AG09319 (cell line): ENCODE results near the gene DNAJC1.

Source experiments
- DNase-seq: peaks from one replicate; pipeline ENCODE4 v3.0.0-alpha.2; 2010; ENCODE audit warnings: low read depth; ENCODE audit errors: extremely low read depth
- TF ChIP-seq, protein P1 (sequence below): IDR thresholded peaks from 2 replicates; pipeline ENCODE4 v1.5.1; 2011; ENCODE audit warnings: low read depth, mild to moderate bottlenecking, inconsistent platforms, low read length, moderate library complexity

Gene DNAJC1

DNA sequence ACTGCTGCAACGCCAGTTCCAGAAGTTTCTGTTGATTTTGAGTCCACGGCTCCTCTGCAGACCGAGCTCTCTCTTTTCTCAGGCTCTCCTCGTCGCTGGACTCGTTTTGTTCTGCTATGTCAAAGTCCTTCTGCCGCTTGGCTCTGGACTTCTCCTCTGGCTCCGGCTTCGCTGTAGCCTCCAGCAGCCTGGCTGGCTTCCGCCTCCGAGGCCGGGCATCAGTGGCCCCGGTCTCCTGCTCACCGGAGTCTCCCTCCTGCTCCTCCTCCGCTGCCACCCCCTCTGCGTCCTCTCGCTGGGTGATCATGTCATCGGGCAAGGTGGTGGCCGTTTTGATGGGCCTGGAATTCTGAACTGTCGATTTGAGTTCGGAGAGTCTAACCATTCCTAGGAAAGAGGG is 244.3 kb downstream of the DNAJC1 start:
- DNase-seq, result no peak
- TF ChIP-seq, protein P1, sequence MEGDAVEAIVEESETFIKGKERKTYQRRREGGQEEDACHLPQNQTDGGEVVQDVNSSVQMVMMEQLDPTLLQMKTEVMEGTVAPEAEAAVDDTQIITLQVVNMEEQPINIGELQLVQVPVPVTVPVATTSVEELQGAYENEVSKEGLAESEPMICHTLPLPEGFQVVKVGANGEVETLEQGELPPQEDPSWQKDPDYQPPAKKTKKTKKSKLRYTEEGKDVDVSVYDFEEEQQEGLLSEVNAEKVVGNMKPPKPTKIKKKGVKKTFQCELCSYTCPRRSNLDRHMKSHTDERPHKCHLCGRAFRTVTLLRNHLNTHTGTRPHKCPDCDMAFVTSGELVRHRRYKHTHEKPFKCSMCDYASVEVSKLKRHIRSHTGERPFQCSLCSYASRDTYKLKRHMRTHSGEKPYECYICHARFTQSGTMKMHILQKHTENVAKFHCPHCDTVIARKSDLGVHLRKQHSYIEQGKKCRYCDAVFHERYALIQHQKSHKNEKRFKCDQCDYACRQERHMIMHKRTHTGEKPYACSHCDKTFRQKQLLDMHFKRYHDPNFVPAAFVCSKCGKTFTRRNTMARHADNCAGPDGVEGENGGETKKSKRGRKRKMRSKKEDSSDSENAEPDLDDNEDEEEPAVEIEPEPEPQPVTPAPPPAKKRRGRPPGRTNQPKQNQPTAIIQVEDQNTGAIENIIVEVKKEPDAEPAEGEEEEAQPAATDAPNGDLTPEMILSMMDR, result no peak

DNA sequence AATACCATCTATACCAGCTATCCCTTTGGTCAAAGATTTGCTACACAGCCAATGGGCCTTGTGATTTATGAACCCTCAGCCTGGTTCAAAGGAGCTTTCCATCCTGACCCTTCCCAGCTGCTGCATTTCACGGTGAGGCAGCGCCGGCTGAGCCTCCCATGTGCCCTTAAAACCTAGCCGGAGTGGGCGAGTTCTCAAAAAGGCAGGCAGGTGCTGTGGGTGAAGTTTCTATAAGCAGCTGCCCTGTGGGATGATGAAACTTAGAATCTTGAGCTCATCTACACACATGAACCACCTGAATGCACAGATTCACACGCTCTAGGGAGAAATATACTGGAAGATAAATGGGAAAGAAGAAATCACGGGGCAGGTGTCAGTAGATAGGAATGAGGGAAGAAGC is 244.8 kb downstream of the DNAJC1 start:
- TF ChIP-seq, protein P1, result no peak

DNA sequence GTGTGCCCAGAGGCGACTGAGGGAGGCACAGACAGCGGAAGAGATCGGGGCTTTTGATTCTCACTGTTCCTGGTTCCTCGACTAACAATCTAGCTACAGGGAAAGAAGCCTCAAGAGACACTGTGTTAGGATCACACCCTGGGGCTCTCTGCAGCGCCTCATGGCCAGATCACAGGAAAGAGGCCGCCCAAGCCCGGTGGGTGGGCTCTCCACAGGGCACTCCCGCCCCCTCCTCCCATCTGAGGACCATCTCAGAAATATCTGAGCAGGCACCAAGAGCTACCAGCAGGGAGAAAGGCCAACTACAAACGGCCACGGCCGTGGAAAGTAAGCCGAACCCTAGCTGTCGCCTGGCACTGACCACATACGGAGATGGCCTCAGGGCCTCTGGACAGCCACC is 245.3 kb downstream of the DNAJC1 start:
- no peak for DNase-seq
- TF ChIP-seq, protein P1, result no peak

More for the DNA sequence above, 244.8 kb downstream of the DNAJC1 start:
- no peak for DNase-seq

DNA sequence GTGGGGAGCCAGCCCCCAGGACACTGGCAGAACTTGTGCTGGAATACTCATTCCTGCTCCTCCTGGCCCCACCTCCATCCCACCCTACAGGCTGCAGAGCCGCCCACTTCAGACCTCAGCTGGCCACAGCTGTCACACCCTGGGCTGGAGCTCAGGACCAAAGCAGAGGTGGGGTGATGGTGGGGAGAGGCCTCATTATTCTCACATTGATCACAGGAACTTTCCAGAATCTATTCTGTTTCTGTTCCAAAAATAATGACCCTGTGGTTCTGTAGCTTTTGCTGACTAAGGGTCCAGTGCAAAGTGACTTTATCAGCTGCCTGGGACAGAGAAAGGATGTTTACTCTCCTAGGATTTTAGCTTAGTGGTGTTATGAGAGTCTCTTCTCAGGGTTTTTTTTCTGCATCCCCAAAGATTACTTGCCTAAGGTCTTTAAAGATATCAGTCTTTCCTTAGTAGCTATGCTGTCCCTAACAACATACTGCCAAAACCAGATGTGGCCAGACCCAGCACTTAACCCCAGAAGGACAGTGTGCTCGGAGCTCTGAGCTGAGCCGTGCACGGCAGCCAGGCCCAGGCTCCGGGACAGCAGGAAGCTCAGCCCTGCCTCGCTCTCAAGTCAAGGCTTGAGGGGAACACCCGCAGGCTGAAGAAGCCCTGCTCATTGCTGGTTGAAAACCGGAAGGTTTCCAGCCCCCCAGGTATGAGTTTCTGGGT is 246.2 kb downstream of the DNAJC1 start:
- TF ChIP-seq, protein P1, result no peak
- no peak for DNase-seq

DNA sequence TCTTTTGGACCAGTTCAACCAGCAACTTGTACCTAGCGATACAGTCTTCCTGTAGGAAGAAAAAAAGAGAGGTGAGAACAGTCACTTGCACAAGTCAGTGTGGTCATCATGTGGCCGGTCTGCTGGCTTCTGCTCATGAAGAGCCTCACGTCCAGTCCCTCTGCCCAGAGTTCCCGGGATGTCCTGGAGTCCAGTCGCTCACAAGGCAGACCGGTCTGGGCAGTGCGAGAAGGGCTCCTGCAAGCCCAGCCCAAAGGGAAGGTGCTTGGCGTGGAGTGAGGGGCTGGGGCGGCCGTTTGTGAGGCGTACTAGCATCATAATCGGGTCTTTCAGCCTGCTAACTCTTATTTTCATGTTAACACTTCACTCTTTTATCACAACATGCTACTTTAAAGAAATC is 246.8 kb downstream of the DNAJC1 start:
- no peak for DNase-seq

DNA sequence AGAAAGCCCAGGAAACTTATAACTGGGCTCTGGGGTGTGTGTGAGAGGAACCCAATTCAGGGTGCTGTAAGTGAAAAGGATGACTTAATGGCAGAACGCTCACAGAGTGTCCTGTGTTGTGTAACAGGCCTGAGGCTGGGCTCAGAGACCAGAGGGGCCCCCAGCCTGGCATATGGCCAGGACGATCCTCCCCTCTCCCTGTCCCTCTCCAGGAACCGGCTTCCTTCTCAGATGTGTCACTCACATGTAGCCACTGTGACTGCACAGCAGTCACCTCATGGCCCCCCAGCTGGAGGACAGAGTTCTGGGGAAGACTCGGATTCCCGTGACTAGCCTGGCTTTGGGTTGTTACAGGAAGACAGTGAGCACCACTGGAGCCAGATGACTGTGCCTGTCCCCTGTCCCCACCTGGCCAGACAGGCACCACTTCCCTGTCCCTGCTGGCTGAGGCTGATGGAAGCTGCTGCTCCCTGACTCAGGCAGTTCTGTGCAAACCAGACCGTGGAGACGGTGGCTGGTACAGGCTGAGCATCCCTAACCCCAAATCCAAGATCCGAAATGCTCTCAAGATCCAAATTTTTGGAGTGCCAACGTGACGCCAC is 249.0 kb downstream of the DNAJC1 start:
- DNase-seq, result no peak
- TF ChIP-seq, protein P1, result no peak

More for the DNA sequence above, 246.8 kb downstream of the DNAJC1 start:
- TF ChIP-seq, protein P1, result no peak

DNA sequence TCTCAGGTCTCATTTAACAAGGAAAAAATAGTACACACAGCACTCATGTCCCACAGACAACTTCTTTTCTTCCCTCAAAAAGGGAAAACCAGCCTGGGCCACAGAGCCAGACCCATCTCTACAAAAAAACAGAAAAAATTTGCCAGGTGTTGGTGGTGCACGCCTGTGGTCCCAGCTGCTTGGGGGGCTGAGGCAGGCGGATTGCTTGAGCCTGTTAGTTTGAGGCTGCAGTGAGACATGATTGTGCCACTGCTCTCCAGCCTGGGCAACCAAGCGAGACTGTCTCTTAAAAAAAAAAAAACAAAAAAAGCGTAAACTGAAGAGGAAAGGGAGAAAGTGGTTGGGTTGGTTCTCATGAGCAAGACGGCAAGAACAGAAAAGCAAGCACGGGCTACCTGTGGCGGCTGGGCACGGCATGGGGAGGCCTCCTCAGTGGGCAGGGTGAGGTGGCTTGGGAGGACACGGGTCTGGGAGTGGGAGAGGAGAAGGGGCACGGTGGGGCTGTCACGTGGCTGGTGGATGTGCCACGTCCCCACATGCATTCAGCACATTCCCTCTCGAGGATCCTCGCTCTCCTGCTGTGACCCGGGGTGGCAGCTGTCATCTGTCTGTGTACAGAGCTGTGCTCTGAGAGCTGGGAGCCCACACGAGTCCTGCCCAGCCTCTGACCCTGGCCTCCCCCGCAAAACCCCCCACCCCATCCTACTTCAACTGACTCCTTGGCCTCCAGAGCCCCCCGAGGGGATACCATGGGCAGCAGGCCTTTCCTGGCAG is 249.8 kb downstream of the DNAJC1 start:
- TF ChIP-seq, protein P1, result no peak
- DNase-seq, result no peak
